ENCODE measurements around the gene DCAF4.

DCAF4 gene

GRCh38 chr14:72926292-72927028 lies at the start of gene DCAF4:
TSS of gene DCAF4 (plus strand) at chr14:72926464. CDS start at chr14:72937979, 11,515 bp downstream.
- peak; percentile 92 for DNase-seq (ENCODE audit: extremely low read depth, insufficient read length)
- peak within 1 kb of the TSS; percentile 87 for H3K4me3 ChIP-seq (replicated peaks; ENCODE audit: low read depth, low read length)
- H3K27me3 ChIP-seq (replicated peaks; ENCODE audit: control insufficient read depth, insufficient read depth, low read length) = no peaks in the 10 kb centered on the region
- no peaks in the 10 kb centered on the region; the same call in 1 of the 2 replicates for H3K36me3 ChIP-seq (ENCODE audit: control insufficient read depth, insufficient read depth, low read length)
- no peak for TF ChIP-seq CTCF (IDR thresholded peaks at IDR 0.05; ENCODE audit: insufficient read depth, low read length, poor library complexity, severe bottlenecking)

- H3K27me3 ChIP-seq (replicated peaks; ENCODE audit: control insufficient read depth, insufficient read depth, low read length) = no peaks in the 10 kb centered on the region
Measured at GRCh38 chr14:72876710-72877063, 49.6 kb upstream of the DCAF4 start.

GRCh38 chr14:72878746-72879145 lies 47.5 kb upstream of the DCAF4 start:
- TF ChIP-seq CTCF (IDR thresholded peaks at IDR 0.05; ENCODE audit: insufficient read depth, low read length, poor library complexity, severe bottlenecking) = no peak
- no peak for DNase-seq (ENCODE audit: extremely low read depth, insufficient read length)
- no peak overlapping the region for H3K4me3 ChIP-seq (replicated peaks; ENCODE audit: low read depth, low read length)
- no peaks in the 10 kb centered on the region for H3K27me3 ChIP-seq (replicated peaks; ENCODE audit: control insufficient read depth, insufficient read depth, low read length)
- H3K36me3 ChIP-seq (ENCODE audit: control insufficient read depth, insufficient read depth, low read length) = peaks cover 1% of the 10 kb centered on the region; the same call in 1 of the 2 replicates

More at GRCh38 chr14:72876710-72877063, 49.6 kb upstream of the DCAF4 start:
- no peak for DNase-seq (ENCODE audit: extremely low read depth, insufficient read length)
- TF ChIP-seq CTCF (IDR thresholded peaks at IDR 0.05; ENCODE audit: insufficient read depth, low read length, poor library complexity, severe bottlenecking) = no peak
- Histone ChIP-seq H3K4me3 (replicated peaks; ENCODE audit: low read depth, low read length) (no peak overlapping the region), H3K36me3 (ENCODE audit: control insufficient read depth, insufficient read depth, low read length) (no peaks in the 10 kb centered on the region; the same call in 1 of the 2 replicates)

- no peak for DNase-seq (ENCODE audit: extremely low read depth, insufficient read length)
- H3K4me3 ChIP-seq (replicated peaks; ENCODE audit: low read depth, low read length) = no peak overlapping the region
- no peak for TF ChIP-seq CTCF (IDR thresholded peaks at IDR 0.05; ENCODE audit: insufficient read depth, low read length, poor library complexity, severe bottlenecking)
- no peaks in the 10 kb centered on the region for H3K27me3 ChIP-seq (replicated peaks; ENCODE audit: control insufficient read depth, insufficient read depth, low read length)
- H3K36me3 ChIP-seq (ENCODE audit: control insufficient read depth, insufficient read depth, low read length) = peaks cover 1% of the 10 kb centered on the region; the same call in 1 of the 2 replicates
Measured at GRCh38 chr14:72879431-72879830, 46.8 kb upstream of the DCAF4 start.

- no peak for TF ChIP-seq CTCF (IDR thresholded peaks at IDR 0.05; ENCODE audit: insufficient read depth, low read length, poor library complexity, severe bottlenecking)
- H3K27me3 ChIP-seq (replicated peaks; ENCODE audit: control insufficient read depth, insufficient read depth, low read length) = no peaks in the 10 kb centered on the region
- no peak overlapping the region for H3K4me3 ChIP-seq (replicated peaks; ENCODE audit: low read depth, low read length)
- DNase-seq (ENCODE audit: extremely low read depth, insufficient read length) = no peak
- H3K36me3 ChIP-seq (ENCODE audit: control insufficient read depth, insufficient read depth, low read length) = peaks cover 1% of the 10 kb centered on the region; the same call in 1 of the 2 replicates
Measured at GRCh38 chr14:72880164-72880563, 46.1 kb upstream of the DCAF4 start.

Measured in GM06990 (cell line).